Ectodermal cell (in vitro differentiated cells): ENCODE results near the gene RAB21.
"Not testable (repeated sequence)": the region's sequence is repeated elsewhere in the genome, so short reads cannot be mapped to it uniquely, and the experiment has no call there.

ENCODE experiments used
- H3K27ac ChIP-seq: 2 replicates; pipeline ENCODE4 v1.7.0; 2013; ENCODE audit warnings: mild to moderate bottlenecking, low read depth, low read length; ENCODE audit not compliant: insufficient read depth, poor library complexity, severe bottlenecking
- H3K27me3 ChIP-seq: 2 replicates; pipeline ENCODE4 v1.7.0; 2013; ENCODE audit warnings: mild to moderate bottlenecking, low read length; ENCODE audit not compliant: insufficient read depth, control insufficient read depth, poor library complexity, severe bottlenecking
- H3K36me3 ChIP-seq: one replicate; pipeline ENCODE4 v1.7.0; 2013; ENCODE audit warnings: low read length; ENCODE audit not compliant: control insufficient read depth, insufficient read depth
- H3K4me1 ChIP-seq: one replicate; pipeline ENCODE4 v1.7.0; 2013; ENCODE audit warnings: low read length; ENCODE audit not compliant: control insufficient read depth, insufficient read depth
- H3K4me3 ChIP-seq: 2 replicates; pipeline ENCODE4 v1.7.0; 2013; ENCODE audit warnings: low read depth, low read length, control low read depth; ENCODE audit not compliant: insufficient read depth
- H3K9me3 ChIP-seq: 2 replicates; pipeline ENCODE4 v1.7.0; 2013; ENCODE audit warnings: mild to moderate bottlenecking, low read length, moderate library complexity; ENCODE audit not compliant: control insufficient read depth
- WGBS, 2 experiments: methylation state at CpG; one replicate each; pipeline ENCODE4 v1.1.7; 2013; ENCODE audit warnings: missing lambda C conversion rate in 2 of 2; 5-methylcytosine and 5-hydroxymethylcytosine counted together

Gene RAB21

DNA sequence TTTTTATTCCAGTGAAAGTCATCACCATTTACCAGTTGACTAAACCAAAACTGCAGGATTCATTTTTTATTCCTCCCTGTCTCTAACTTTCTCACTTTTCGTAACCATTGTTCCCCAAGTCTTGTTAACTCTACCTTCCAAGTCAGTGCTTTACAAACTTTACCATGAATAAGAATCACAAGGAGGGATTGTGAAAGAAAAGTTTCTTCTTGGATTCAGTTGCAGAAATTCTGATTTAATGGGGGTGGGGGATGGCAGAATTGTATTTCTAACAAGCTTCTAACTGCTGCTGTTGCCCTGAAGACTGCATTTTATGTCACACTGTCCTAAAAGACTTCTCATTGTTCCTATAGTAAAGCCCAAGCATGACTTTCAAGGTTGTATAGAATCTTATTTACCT lies 5.0 kb upstream of the RAB21 start:
- Histone ChIP-seq H3K36me3 (no peaks in the 10 kb centered on the region), H3K27ac (no peak overlapping the region), H3K27me3 (no peaks in the 10 kb centered on the region), H3K9me3 (no peaks in the 10 kb centered on the region), H3K4me1 (no peaks in the 10 kb centered on the region), H3K4me3 (no peak overlapping the region)
- WGBS, 2 experiments: 89 to 90% methylated on average over 1 of the region's 1 CpG

DNA sequence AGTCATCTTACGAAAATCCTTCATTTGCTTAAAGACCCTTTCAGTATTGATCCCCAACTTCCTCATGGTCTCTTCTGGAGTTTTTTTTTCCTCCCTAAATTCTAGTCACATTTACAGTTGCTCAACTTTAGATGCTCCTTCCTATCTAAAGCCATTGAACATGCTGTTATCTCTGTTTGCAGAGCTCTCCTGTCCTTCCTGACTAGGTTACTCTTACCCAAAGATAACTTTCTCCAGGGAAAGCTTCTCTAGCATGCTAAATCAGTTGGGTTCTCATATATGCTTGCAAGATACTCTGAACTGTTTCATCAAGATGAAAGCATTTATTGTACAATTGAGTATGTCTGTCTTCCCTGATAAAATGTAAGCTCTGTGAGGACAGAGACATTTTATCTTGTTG lies 1.8 kb upstream of the RAB21 start:
- 94 to 96% methylated on average over 1 of the region's 1 CpG for WGBS, 2 experiments

DNA sequence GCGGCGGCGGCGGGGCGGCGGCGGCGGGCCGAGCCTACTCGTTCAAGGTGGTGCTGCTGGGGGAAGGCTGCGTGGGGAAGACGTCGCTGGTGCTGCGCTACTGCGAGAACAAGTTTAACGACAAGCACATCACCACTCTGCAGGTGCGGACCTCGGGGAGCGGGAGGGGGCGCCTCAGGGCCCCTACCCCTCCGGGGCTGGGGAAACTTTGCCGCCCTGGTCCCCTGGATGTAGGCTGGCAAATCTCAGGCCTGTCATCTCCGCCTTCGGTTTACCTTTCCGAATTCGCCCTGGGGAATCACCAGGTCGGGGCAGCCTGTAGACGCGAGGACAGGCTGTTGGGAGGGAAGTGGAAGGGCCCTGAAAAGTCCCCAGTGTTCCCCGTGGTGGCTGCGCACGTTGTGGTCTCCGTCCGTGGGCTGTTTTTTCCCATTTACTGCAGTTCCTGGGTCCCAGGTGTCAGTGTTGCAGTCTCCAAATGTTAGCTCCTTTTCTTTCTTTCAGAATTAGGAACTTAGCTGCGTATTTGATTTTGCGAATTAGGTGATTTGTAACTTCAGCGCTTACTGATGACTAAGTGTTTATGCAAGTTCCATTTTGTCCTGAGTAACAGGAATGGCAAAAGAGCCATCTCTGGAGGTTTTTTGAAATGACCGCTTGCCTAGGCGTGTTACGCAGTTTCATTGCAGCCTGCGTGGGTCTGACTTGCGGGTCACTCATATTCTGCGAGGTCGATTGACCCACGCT lies 656 bp downstream of the RAB21 start:
- no peaks in the 10 kb centered on the region for H3K9me3 ChIP-seq
- H3K36me3 ChIP-seq: no peaks in the 10 kb centered on the region
- H3K4me3 ChIP-seq: peak overlapping the region; percentile 89
- no peaks in the 10 kb centered on the region for H3K4me1 ChIP-seq
- H3K27me3 ChIP-seq: no peaks in the 10 kb centered on the region
- WGBS, 2 experiments: 2% methylated on average over 45 of the region's 45 CpGs
- no peak overlapping the region for H3K27ac ChIP-seq

More for the DNA sequence above, 1.8 kb upstream of the RAB21 start:
- H3K36me3 ChIP-seq: no peaks in the 10 kb centered on the region
- H3K9me3 ChIP-seq: no peaks in the 10 kb centered on the region
- H3K27ac ChIP-seq: no peak overlapping the region
- H3K4me3 ChIP-seq: no peak overlapping the region
- H3K27me3 ChIP-seq: no peaks in the 10 kb centered on the region
- H3K4me1 ChIP-seq: no peaks in the 10 kb centered on the region

DNA sequence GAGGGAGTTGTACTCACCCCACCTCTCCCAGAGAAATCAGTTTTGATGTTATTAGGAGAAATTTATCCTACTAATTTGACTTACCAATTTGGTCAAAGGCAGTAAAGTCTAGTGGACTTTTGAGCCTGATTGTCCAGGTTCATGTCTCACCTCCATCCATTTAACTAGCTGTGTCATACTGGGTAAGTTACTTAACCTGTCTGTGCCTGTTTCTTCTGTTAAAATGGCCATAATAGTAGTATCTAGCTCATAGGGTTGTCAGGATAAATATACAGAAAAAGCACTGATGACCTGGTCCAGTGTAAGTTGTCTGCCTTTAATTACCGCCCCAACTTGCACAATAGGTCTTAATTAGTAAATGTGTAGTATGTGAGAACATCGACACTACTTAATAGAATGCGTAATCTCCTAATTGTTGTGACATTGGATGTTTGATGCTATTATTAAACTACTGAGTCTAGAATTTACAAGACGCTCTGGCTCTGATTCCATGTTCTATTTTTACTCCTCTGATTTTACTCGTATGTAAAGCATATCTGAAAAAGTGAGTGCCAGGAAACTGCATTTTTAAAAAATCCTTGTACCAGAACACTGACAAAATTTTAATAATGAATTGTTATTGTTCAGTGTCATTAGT lies 1.5 kb downstream of the RAB21 start:
- 97 to 99% methylated on average over 5 of the region's 5 CpGs for WGBS, 2 experiments
- H3K27me3 ChIP-seq: no peaks in the 10 kb centered on the region
- H3K27ac ChIP-seq: no peak overlapping the region

DNA sequence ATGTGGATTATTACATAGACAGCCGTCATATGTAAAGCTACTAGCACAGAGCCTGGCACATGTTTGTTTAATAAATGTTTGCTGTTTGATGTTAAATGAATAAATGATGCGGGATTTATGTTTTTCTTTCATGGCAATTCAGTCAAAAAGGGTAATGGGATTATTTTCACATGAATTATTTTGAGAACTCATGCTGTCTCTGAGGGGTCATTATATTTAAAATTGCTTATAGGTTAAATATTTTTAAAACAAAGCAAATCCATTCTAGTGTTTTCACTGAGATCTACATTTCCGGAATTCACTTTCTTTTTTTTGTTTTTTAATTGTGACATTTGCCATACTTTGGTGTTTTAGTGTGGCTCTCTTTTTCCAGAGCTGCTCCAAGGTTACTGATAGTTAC lies 5.3 kb downstream of the RAB21 start:
- Histone ChIP-seq H3K27me3 (no peaks in the 10 kb centered on the region), H3K4me3 (no peak overlapping the region), H3K9me3 (no peaks in the 10 kb centered on the region), H3K4me1 (no peaks in the 10 kb centered on the region), H3K36me3 (no peaks in the 10 kb centered on the region), H3K27ac (no peak overlapping the region)
- 91 to 100% methylated on average over 3 of the region's 3 CpGs for WGBS, 2 experiments

More for the DNA sequence above, 1.5 kb downstream of the RAB21 start:
- H3K4me1 ChIP-seq: no peaks in the 10 kb centered on the region
- no peaks in the 10 kb centered on the region for H3K9me3 ChIP-seq
- peak overlapping the region; percentile 89 for H3K4me3 ChIP-seq
- H3K36me3 ChIP-seq: no peaks in the 10 kb centered on the region

DNA sequence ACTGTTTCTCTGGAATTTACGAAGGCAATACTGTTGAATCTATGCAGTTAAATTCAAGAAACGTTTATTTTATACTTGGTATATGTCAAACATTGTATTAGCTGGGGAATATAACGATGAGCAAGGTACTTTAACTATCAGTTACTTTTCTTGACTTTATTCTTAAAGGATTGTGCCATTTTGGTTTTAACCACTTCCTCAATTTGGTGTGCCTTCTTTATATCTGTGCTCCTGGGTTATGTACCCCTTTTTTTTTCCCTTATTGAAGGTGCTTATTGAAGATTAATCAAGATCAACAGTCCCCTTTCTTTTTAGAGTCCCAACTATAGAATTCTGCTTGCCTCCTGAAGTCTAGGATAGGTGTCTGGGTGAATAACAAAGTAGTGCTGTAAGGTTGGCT lies 5.8 kb downstream of the RAB21 start:
- Histone ChIP-seq H3K4me3 (no peak overlapping the region), H3K4me1 (no peaks in the 10 kb centered on the region), H3K27me3 (no peaks in the 10 kb centered on the region), H3K36me3 (no peaks in the 10 kb centered on the region), H3K9me3 (no peaks in the 10 kb centered on the region), H3K27ac (no peak overlapping the region)
- WGBS, 2 experiments: 95 to 100% methylated on average over 1 to 3 of the region's 3 CpGs

DNA sequence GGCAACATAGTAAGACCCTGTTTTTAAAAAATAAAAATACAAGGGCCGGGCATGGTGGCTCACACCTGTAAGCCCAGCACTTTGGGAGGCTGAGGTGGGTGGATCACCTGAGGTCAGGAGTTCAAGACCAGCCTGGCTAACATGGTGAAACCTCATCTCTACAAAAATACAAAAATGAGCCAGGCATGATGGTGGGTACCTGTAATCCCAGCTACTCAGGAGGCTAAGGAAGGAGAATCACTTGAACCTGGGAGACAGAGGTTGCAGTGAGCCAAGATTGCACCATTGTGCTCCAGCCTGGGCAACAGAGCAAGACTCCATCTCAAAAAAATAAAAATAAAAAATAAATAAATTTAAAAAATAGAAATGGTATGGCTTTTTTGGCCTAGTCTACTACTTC lies 6.7 kb downstream of the RAB21 start:
- not testable (repeated sequence) for H3K27me3 ChIP-seq, H3K27ac ChIP-seq, H3K4me3 ChIP-seq, H3K4me1 ChIP-seq, H3K9me3 ChIP-seq, H3K36me3 ChIP-seq
- WGBS, 2 experiments: 82 to 96% methylated on average over 1 of the region's 1 CpG

DNA sequence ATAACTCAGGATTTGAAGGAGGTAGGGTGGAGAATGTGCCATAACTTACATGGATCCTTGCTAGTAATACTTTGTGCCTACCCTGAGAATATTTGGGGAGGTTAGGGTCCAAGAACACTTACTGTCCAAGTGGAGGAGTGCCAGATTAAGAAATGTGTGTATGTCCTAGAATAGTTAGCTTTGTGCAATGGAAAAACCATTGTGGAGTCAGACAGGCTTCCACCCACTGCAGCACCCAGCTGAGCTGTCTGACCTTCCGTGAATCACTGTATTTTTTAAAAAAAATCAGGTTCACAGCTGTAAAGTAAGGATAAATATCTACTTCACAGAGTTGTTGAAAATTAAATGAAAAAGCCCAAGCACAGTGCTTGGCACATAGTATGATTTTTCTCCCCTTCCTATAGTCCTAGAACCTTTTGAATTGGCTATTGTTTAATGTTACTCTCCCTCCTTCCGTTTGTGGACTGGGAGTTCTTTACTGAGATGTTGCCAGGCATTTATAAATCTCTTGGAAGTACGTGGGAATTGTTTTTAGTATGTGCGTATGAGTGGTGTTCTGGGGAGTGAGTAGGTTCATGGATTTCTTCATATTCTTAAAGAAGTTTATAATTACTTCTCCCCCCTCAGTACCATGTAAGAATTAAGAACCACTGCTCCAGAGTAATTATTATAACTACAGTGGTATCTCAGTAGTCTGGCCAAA lies 9.2 kb downstream of the RAB21 start:
- no peaks in the 10 kb centered on the region for H3K36me3 ChIP-seq
- H3K27ac ChIP-seq: no peak overlapping the region
- WGBS, 2 experiments: 89 to 99% methylated on average over 2 to 4 of the region's 4 CpGs
- H3K4me3 ChIP-seq: no peak overlapping the region
- no peaks in the 10 kb centered on the region for H3K4me1 ChIP-seq
- H3K27me3 ChIP-seq: no peaks in the 10 kb centered on the region
- H3K9me3 ChIP-seq: no peaks in the 10 kb centered on the region

DNA sequence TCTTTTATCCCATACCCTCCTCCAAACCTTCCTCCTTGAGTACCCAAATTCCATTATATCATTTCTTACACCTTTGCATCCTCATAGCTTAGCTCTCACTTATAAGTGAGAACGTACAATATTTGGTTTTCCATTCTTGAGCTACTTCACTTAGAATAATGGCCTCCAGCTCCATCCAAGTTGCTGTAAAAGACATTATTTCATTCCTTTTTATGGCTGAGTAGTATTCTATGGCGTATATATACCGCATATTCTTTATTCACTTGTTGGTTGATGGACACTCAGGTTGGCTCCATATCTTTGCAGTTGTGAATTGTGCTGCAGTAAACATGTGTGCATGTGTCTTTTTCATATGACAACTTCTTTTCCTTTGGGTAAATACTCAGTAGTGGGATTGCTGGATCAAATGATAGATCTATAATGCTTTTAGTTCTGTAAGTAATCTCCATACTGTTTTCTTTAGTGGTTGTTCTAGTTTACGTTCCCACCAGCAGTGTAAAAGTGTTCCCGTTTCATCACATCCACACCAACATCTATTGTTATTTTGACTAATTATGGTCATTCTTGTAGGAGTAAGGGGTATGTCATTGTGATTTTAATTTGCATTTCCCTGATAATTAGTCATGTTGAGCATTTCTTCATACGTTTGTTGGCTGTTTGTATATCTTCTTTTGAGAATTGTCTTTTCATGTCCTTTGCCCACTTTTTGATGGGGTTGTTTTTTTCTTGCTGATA lies 10.1 kb downstream of the RAB21 start:
- Histone ChIP-seq H3K4me3 (no peak overlapping the region), H3K36me3 (no peaks in the 10 kb centered on the region), H3K27ac (no peak overlapping the region), H3K27me3 (no peaks in the 10 kb centered on the region), H3K9me3 (no peaks in the 10 kb centered on the region), H3K4me1 (no peaks in the 10 kb centered on the region)
- WGBS, 2 experiments: 91% methylated on average over 4 of the region's 6 CpGs

DNA sequence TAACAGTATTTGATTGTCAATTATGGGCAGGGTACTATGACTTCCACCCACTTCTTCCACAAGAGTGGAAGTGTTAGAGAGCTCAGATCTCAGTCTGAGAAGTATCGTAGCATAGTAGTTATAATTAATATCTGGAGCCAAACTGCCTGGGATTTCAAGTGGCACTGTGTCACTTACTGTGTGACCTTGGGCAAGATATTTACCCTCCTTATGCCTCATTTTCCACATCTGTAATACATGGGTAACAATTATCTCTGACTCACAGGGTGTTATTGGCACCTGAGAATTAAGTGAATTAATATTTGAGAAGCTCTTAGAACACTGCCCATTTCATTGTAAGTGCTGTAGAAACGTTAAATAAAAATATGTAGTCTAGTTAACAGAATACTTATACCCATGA lies 11.5 kb downstream of the RAB21 start:
- WGBS, 2 experiments: 80 to 100% methylated on average over 1 of the region's 2 CpGs
- H3K4me3 ChIP-seq: no peak overlapping the region

More for the DNA sequence above, 11.5 kb downstream of the RAB21 start:
- no peak overlapping the region for H3K27ac ChIP-seq
- H3K4me1 ChIP-seq: no peaks in the 10 kb centered on the region
- no peaks in the 10 kb centered on the region for H3K9me3 ChIP-seq
- no peaks in the 10 kb centered on the region for H3K27me3 ChIP-seq
- no peaks in the 10 kb centered on the region for H3K36me3 ChIP-seq
